Astrocyte (in vitro differentiated cells and primary cell): ENCODE results near the gene RPS6KA1. TPM values are rescaled to one million over a fixed set of nuclear protein-coding genes. Genes with fewer than 3 reads are reported as not detected.

Experiments
- DNase-seq: peaks from one replicate; pipeline ENCODE4 v3.0.0-alpha.2; 2010; ENCODE audit warnings: low read depth
- FAIRE-seq: peaks from 2 replicates; lab custom pipeline; 2011; peaks lifted over from hg19 to GRCh38; lab: Jason Lieb, UNC
- H2AFZ ChIP-seq: 2 replicates; pipeline ENCODE4 v1.6.0; 2012; ENCODE audit warnings: low read depth, low read length, inconsistent platforms
- H3K27ac ChIP-seq: 2 replicates; pipeline ENCODE4 v1.5.1; 2011; ENCODE audit warnings: low read depth, low read length, inconsistent platforms
- H3K27me3 ChIP-seq: 2 replicates; pipeline ENCODE4 v1.6.0; 2011; ENCODE audit warnings: low read length, inconsistent platforms; ENCODE audit not compliant: insufficient read depth
- H3K36me3 ChIP-seq: 2 replicates; pipeline ENCODE4 v1.5.1; 2011; ENCODE audit warnings: low read length, inconsistent platforms; ENCODE audit not compliant: insufficient read depth
- H3K4me1 ChIP-seq: 2 replicates; pipeline ENCODE4 v1.5.1; 2011; ENCODE audit warnings: low read length, inconsistent platforms; ENCODE audit not compliant: insufficient read depth
- H3K4me2 ChIP-seq: 2 replicates; pipeline ENCODE4 v1.6.0; 2012; ENCODE audit warnings: low read length, inconsistent platforms
- H3K4me3 ChIP-seq: 2 replicates; pipeline ENCODE4 v1.5.1; 2011; ENCODE audit warnings: low read depth, mild to moderate bottlenecking, low read length, inconsistent platforms; ENCODE audit not compliant: insufficient read depth
- H3K79me2 ChIP-seq: 2 replicates; pipeline ENCODE4 v1.6.0; 2012; ENCODE audit warnings: mild to moderate bottlenecking, low read length, inconsistent platforms; ENCODE audit not compliant: insufficient read depth
- H3K9ac ChIP-seq: 2 replicates; pipeline ENCODE4 v1.6.0; 2012; ENCODE audit warnings: mild to moderate bottlenecking, low read length, inconsistent platforms
- H3K9me3 ChIP-seq: 2 replicates; pipeline ENCODE4 v1.5.1; 2012; ENCODE audit warnings: low read depth, mild to moderate bottlenecking, low read length, inconsistent platforms; ENCODE audit not compliant: insufficient read depth
- H4K20me1 ChIP-seq: 2 replicates; pipeline ENCODE4 v1.6.0; 2012; ENCODE audit warnings: low read length, inconsistent platforms; ENCODE audit not compliant: insufficient read depth
- H3K27ac Mint-ChIP-seq: one replicate; pipeline ENCODE4 v1.8.0; 2021; ENCODE audit warnings: mild to moderate bottlenecking, mixed read lengths; ENCODE audit not compliant: unreplicated experiment
- H3K27me3 Mint-ChIP-seq: one replicate; pipeline ENCODE4 v1.8.0; 2021; ENCODE audit warnings: low read depth, mixed read lengths; ENCODE audit not compliant: unreplicated experiment
- H3K36me3 Mint-ChIP-seq: one replicate; pipeline ENCODE4 v1.8.0; 2021; ENCODE audit warnings: low read depth, mixed read lengths; ENCODE audit not compliant: unreplicated experiment
- H3K4me1 Mint-ChIP-seq: one replicate; pipeline ENCODE4 v1.8.0; 2021; ENCODE audit warnings: low read depth, mixed read lengths; ENCODE audit not compliant: unreplicated experiment
- H3K4me3 Mint-ChIP-seq: one replicate; pipeline ENCODE4 v1.8.0; 2021; ENCODE audit warnings: mild to moderate bottlenecking, moderate library complexity, mixed read lengths; ENCODE audit not compliant: unreplicated experiment
- H3K9me3 Mint-ChIP-seq: one replicate; pipeline ENCODE4 v1.8.0; 2021; ENCODE audit warnings: mild to moderate bottlenecking, mixed read lengths; ENCODE audit not compliant: unreplicated experiment
- CTCF ChIP-seq: IDR thresholded peaks from 2 replicates; pipeline ENCODE4 v1.5.1; 2011; ENCODE audit warnings: low read depth, mild to moderate bottlenecking, inconsistent platforms, low read length, moderate library complexity; ENCODE audit not compliant: insufficient read depth
- EZH2 ChIP-seq: IDR thresholded peaks from 2 replicates; pipeline ENCODE4 v1.6.1; 2012; ENCODE audit warnings: mild to moderate bottlenecking, low read length, inconsistent platforms; ENCODE audit not compliant: insufficient read depth
- total RNA-seq: library from RNA; stranded (reverse); gene quantifications from 2 replicates; pipeline ENCODE4 v1.2.1, GENCODE V29; 2021

The RPS6KA1 gene
- total RNA-seq, 1 donor from 2014 or later = 11.8 TPM

DNA sequence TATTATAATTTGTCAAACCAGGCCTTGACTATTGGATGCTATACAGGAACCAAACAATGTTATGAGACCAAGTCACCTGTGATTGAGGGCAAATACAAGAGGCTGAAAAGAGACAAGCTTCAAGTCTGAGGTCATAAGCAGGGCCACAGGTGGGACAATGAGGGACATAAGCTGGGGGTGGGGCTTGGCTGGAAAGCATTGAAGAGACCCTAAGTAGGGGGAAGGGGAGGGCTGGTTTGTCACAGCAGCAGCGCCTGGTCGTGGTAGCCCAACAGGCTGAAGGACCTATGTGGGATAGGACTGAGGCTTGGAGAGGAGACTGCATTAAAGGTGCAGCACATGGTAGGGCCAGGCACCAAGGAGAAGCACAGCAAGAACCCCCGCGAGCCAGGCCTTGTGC is 39.4 kb upstream of the RPS6KA1 start:
- H3K9me3 ChIP-seq = no peaks in the 10 kb centered on the region
- no peak overlapping the region for H3K4me3 ChIP-seq
- H3K36me3 ChIP-seq = no peaks in the 10 kb centered on the region
- Mint-ChIP-seq H3K9me3 (no peaks in the 10 kb centered on the region), H3K4me3 (no peak overlapping the region), H3K27ac (no peak overlapping the region), H3K27me3 (peaks cover 4% of the 10 kb centered on the region), H3K4me1 (no peaks in the 10 kb centered on the region), H3K36me3 (no peaks in the 10 kb centered on the region)
- TF ChIP-seq CTCF (no peak), EZH2 (no peak)
- H2AFZ ChIP-seq = no peak overlapping the region
- no peaks in the 10 kb centered on the region for H3K4me1 ChIP-seq
- no peak overlapping the region for H3K4me2 ChIP-seq
- DNase-seq (no peak), FAIRE-seq (no peak)
- H3K27ac ChIP-seq = no peak overlapping the region
- H4K20me1 ChIP-seq = no peaks in the 10 kb centered on the region
- H3K27me3 ChIP-seq = no peaks in the 10 kb centered on the region
- no peaks in the 10 kb centered on the region for H3K79me2 ChIP-seq
- no peak overlapping the region for H3K9ac ChIP-seq

DNA sequence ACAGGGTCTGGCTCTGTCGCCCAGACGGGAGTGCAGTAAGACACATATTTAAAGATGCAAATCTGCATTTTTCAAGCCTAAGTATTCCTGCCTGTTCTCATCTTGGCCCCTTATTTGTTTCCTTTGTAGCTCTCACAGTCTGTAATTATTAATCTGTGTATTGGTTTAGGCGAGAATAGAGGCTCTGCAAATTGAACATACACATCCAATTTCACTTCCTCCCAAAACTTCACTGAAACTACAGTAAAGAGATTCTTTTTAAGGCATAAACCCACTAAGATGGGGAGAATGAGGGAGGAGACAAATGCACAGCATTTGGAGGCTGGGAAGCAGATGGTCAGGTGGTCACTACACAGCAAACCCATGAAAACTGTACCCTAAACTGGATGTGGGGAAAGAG is 36.3 kb upstream of the RPS6KA1 start:
- Histone ChIP-seq H4K20me1 (no peaks in the 10 kb centered on the region), H2AFZ (no peak overlapping the region), H3K79me2 (no peaks in the 10 kb centered on the region), H3K9ac (no peak overlapping the region), H3K27me3 (no peaks in the 10 kb centered on the region), H3K4me3 (no peak overlapping the region), H3K4me2 (no peak overlapping the region), H3K27ac (no peak overlapping the region), H3K4me1 (no peaks in the 10 kb centered on the region), H3K36me3 (no peaks in the 10 kb centered on the region), H3K9me3 (no peaks in the 10 kb centered on the region)
- H3K27ac Mint-ChIP-seq = no peak overlapping the region
- TF ChIP-seq CTCF (no peak), EZH2 (no peak)
- peaks cover 4% of the 10 kb centered on the region for H3K27me3 Mint-ChIP-seq
- no peaks in the 10 kb centered on the region for H3K9me3 Mint-ChIP-seq
- no peaks in the 10 kb centered on the region for H3K36me3 Mint-ChIP-seq
- H3K4me3 Mint-ChIP-seq = no peak overlapping the region
- no peak for DNase-seq
- FAIRE-seq = no peak
- H3K4me1 Mint-ChIP-seq = no peaks in the 10 kb centered on the region

DNA sequence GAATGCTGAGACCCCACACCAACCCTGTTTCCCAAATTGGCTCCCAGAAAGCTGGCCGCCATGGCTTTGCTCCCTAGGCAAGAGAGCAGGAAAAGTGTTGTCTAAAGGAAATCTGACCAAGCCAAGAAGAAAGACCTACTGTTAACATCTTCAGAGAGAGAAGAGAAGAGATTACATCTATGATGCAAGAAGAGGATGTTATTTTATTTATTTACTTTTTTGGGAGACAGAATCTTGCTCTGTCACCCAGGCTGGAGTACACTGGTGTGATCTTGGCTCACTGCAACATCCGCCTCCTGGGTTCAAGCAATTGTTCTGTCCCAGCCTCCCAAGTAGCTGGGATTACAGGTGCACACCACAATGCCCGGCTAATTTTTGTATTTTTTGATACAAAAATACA is 35.6 kb upstream of the RPS6KA1 start:
- Histone ChIP-seq H3K27me3 (no peaks in the 10 kb centered on the region), H3K4me1 (no peaks in the 10 kb centered on the region), H3K36me3 (no peaks in the 10 kb centered on the region), H3K4me3 (no peak overlapping the region), H4K20me1 (no peaks in the 10 kb centered on the region), H2AFZ (no peak overlapping the region), H3K4me2 (no peak overlapping the region), H3K27ac (no peak overlapping the region), H3K9ac (no peak overlapping the region), H3K9me3 (no peaks in the 10 kb centered on the region), H3K79me2 (no peaks in the 10 kb centered on the region)
- TF ChIP-seq CTCF (no peak), EZH2 (no peak)
- no peak for FAIRE-seq
- no peak overlapping the region for H3K4me3 Mint-ChIP-seq
- H3K27me3 Mint-ChIP-seq = peaks cover 4% of the 10 kb centered on the region
- no peaks in the 10 kb centered on the region for H3K4me1 Mint-ChIP-seq
- no peak overlapping the region for H3K27ac Mint-ChIP-seq
- no peaks in the 10 kb centered on the region for H3K9me3 Mint-ChIP-seq
- H3K36me3 Mint-ChIP-seq = no peaks in the 10 kb centered on the region
- no peak for DNase-seq
